SH-SY5Y (cell line): ENCODE results near the gene MYBPH.

Experiments used
- GATA2 ChIP-seq: IDR thresholded peaks from 2 replicates; pipeline ENCODE4 v1.6.1; 2011; ENCODE audit warnings: mild to moderate bottlenecking, low read depth, low read length
- GATA3 ChIP-seq: IDR thresholded peaks from 2 replicates; pipeline ENCODE4 v1.6.1; 2011; ENCODE audit warnings: low read depth, mild to moderate bottlenecking, low read length, moderate library complexity

GRCh38 chr1:203124546-203125317, 50.9 kb downstream of the MYBPH start:
- TF ChIP-seq GATA3, result no peak
- no peak for TF ChIP-seq GATA2
